GM12878 (cell line): ENCODE measurements around the gene SLAMF8. TPM values are rescaled to one million over a fixed set of nuclear protein-coding genes. Genes with fewer than 3 reads are reported as not detected.

Experiments
- ATF7 ChIP-seq: fragments of 450-650 bp; IDR thresholded peaks from 2 replicates; pipeline ENCODE4 v1.6.1; 2016; ENCODE audit warnings: low read depth, mild to moderate bottlenecking
- CBX3 ChIP-seq: fragments of 200-600 bp; sonication (generic); IDR thresholded peaks from 2 replicates; pipeline ENCODE4 v1.6.1; 2016; ENCODE audit warnings: low read depth, borderline replicate concordance
- IRF4 ChIP-seq: IDR thresholded peaks from 2 replicates; pipeline ENCODE4 v1.6.1; 2011; ENCODE audit warnings: low read depth, low read length
- KLF5 ChIP-seq: fragments of 450-650 bp; IDR thresholded peaks from 2 replicates; pipeline ENCODE4 v1.6.1; 2014; ENCODE audit warnings: mild to moderate bottlenecking; ENCODE audit not compliant: partially characterized antibody
- NKRF ChIP-seq: fragments of 450-650 bp; conservative IDR thresholded peaks from 2 replicates; pipeline ENCODE4 v1.6.1; 2017; ENCODE audit warnings: mild to moderate bottlenecking, moderate library complexity
- RCOR1 ChIP-seq: conservative IDR thresholded peaks from 2 replicates; pipeline ENCODE4 v1.6.1; 2012; ENCODE audit warnings: low read depth, low read length, improper control_type of control experiment
- RELA ChIP-seq: fragments of 450-650 bp; IDR thresholded peaks from 2 replicates; pipeline ENCODE4 v1.8.0; 2014; ENCODE audit warnings: borderline replicate concordance; ENCODE audit not compliant: partially characterized antibody
- SMAD5 ChIP-seq: IDR thresholded peaks from 2 replicates; pipeline ENCODE4 v1.6.1; 2016; ENCODE audit warnings: antibody characterized with exemption, low read depth
- TCF7 ChIP-seq: IDR thresholded peaks from 2 replicates; pipeline ENCODE4 v1.6.1; 2014; ENCODE audit warnings: antibody characterized with exemption, borderline replicate concordance
- ZNF384 ChIP-seq: IDR thresholded peaks from 2 replicates; pipeline ENCODE4 v1.6.1; 2012; ENCODE audit warnings: low read depth, mild to moderate bottlenecking, low read length, improper control_type of control experiment, borderline replicate concordance
- ZNF592 ChIP-seq: fragments of 450-650 bp; IDR thresholded peaks from 2 replicates; pipeline ENCODE4 v1.6.1; 2017; ENCODE audit warnings: mild to moderate bottlenecking, moderate library complexity
- polyA plus RNA-seq, 11 experiments: library from polyadenylated mRNA; depleted of rRNA in 4 of 11; unstranded in 6 of 11; stranded (reverse) in 5 of 11; fragments of >200 nt; fragmentation: Nextera tagmentation in 4 of 11; fragmentation: Illumina TruSeq in 1 of 11; extraction: Ambion mirVana in 4 of 11; extraction: Trizol in 1 of 11; gene quantifications; 1 replicate in 1 of 11; 2 replicates in 10 of 11; pipeline versions ENCODE4 v1.2.1 to v1.2.3, GENCODE V29; 2011 to 2016; ENCODE audit warnings: inconsistent platforms in 2 of 11, missing spikeins in 2 of 11, low read depth in 1 of 11
- total RNA-seq, 4 experiments: library from RNA; depleted of rRNA in 3 of 4; stranded (reverse); fragments of >200 nt in 3 of 4; fragmentation: Illumina TruSeq in 1 of 4; extraction: Trizol in 1 of 4; gene quantifications; 2 replicates each; pipeline versions ENCODE4 v1.2.1 to v1.2.3, GENCODE V29; 2013 to 2021
- TF ChIP-seq, protein P1 (sequence below): fragments of 450-650 bp; IDR thresholded peaks from 2 replicates; pipeline ENCODE4 v1.6.1; 2018; ENCODE audit warnings: mild to moderate bottlenecking, low read depth, moderate library complexity; ENCODE audit not compliant: partially characterized antibody

SLAMF8 gene
- total and polyA plus RNA-seq, 10 of the 15 experiments (the other 5 are each of a cell fraction or from before 2014, with no cell fraction given), result 0.04 to 0.69 (median 0.10) TPM; not detected in 3

DNA sequence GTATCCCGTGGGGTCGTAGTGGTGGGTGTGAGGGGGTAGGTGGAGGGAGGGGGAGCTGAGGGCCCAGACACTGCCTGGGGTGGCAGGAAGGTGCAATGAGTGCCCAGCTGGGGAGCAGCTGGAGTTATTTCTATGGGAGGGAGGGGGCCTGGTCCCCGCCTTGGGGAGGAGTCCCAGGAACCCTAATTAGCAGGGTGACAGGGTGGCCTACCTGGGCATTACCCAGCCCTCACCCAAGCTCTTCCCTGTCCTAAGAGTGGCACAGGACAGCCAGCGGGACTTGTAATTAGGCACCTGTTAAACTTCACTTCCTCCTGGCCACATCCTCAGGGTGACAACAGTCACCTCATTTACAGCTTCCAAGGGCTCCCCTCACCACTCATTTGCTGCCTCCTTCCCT is 35.9 kb downstream of the SLAMF8 start, which contains the start of gene VSIG8 (continued):
- TF ChIP-seq, protein P1, sequence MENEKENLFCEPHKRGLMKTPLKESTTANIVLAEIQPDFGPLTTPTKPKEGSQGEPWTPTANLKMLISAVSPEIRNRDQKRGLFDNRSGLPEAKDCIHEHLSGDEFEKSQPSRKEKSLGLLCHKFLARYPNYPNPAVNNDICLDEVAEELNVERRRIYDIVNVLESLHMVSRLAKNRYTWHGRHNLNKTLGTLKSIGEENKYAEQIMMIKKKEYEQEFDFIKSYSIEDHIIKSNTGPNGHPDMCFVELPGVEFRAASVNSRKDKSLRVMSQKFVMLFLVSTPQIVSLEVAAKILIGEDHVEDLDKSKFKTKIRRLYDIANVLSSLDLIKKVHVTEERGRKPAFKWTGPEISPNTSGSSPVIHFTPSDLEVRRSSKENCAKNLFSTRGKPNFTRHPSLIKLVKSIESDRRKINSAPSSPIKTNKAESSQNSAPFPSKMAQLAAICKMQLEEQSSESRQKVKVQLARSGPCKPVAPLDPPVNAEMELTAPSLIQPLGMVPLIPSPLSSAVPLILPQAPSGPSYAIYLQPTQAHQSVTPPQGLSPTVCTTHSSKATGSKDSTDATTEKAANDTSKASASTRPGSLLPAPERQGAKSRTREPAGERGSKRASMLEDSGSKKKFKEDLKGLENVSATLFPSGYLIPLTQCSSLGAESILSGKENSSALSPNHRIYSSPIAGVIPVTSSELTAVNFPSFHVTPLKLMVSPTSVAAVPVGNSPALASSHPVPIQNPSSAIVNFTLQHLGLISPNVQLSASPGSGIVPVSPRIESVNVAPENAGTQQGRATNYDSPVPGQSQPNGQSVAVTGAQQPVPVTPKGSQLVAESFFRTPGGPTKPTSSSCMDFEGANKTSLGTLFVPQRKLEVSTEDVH, result no peak
- no peak for TF ChIP-seq CBX3
- no peak for TF ChIP-seq RCOR1
- TF ChIP-seq SMAD5, result no peak
- TF ChIP-seq ZNF384, result no peak
- no peak for TF ChIP-seq ATF7
- TF ChIP-seq KLF5, result no peak
- TF ChIP-seq IRF4, result no peak
- no peak for TF ChIP-seq RELA
- no peak for TF ChIP-seq TCF7
- TF ChIP-seq ZNF592, result no peak
- no peak for TF ChIP-seq NKRF
